DMS 273 (cell line): ENCODE results near the gene CBFA2T2.
"Not testable (repeated sequence)": the region's sequence is repeated elsewhere in the genome, so short reads cannot be mapped to it uniquely, and the experiment has no call there.

ENCODE experiments used
- DNase-seq: peaks from one replicate; lab custom pipeline; 2025; ENCODE audit not compliant: unreplicated experiment; lab: John Stamatoyannopoulos, UW

The CBFA2T2 gene

DNA sequence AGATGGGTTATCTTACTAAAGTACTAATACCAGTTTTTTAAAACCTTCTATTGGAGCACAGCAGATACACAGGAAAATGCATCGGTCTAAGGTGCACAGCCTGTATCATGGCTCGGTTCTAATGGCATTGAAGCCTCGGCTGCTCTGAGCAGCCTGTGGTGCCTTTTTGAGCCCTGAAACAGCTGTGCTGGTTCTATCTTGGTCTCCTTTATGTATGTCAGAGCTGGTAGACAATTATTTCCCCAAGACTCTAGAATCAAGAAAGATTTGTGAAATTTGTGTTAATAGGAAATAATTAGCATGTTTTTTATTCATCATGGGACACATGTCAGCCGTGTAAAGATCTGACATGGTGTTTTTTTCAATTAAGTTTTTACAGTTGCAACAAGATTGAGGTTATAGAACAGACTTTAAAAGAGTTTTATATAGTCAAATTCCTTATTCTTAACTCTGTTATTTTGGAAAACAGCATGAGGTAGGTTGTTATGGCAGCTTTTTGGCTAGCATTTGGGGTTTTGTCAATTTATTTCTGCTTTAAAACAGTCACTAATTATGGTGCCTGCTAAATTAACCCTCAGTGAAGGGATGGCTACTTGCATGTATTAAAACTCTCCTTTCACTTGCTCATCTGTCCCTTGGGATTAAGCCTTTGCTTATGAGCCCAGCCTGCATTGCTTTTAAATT lies 132.0 kb downstream of the CBFA2T2 start:
- DNase-seq: no peak

DNA sequence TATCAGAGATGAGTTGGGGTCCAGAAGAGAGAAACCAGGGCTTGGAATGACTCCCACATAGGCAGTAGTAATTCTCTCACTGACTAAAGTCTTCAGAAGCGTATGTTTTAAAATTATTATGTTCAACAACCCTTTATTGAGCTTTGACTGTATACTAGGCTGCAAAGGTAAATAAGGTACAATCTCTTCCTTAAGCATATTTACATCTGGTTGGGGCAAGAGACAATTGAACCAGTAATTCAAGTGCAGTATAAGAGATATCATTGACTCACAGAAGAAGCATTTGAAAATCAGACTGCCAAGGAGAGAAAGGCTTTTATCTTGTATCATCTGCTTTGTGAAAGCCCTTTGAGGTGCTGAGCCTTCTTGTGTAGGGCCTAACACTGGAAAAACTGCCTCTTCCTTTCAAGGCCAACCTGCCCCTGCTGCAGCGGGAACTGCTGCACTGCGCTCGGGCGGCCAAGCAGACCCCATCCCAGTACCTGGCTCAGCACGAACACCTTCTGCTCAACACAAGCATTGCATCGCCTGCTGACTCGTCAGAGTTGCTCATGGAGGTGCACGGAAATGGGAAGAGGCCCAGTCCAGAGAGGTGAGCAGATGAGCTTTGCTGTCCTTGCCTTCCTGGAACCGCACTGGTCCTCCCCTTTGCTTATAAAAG lies 132.9 kb downstream of the CBFA2T2 start:
- DNase-seq: no peak

DNA sequence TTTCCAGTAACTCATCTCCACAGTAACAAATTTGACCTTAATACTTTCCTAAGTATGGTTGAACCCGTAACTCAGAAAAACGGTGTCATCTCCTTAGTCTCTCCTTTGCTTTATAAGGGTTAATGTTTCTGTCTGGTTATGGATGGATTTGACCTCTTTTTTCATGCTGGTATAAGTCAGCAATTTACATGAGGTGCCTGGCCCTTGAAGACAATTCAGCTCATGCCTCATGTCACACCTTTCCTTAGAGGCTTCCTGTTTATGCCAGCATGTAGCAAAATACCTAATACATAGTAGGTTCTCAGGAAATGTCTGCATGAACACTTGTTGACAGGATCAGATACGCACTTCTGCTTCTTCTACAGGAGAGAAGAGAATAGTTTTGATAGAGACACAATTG lies 134.5 kb downstream of the CBFA2T2 start:
- no peak for DNase-seq

DNA sequence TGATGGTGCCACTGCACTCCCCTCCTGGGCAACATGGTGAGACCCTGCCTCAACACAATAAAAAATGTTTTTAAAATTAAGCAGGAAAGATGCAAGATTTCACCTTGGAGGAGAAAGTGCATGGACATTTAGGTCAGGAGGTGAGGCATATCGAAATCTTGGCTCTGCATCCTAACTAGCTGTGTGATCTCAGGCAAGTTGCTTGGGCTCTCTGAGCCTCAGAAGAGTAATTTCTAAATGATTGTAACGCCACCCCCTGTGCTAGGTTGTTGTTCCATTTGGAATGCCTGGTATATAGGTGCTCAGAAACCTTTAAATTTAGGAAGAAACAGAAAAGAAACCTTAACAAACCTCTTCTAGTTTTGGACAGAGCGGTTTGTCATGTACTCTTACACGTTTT lies 136.3 kb downstream of the CBFA2T2 start:
- DNase-seq: no peak

DNA sequence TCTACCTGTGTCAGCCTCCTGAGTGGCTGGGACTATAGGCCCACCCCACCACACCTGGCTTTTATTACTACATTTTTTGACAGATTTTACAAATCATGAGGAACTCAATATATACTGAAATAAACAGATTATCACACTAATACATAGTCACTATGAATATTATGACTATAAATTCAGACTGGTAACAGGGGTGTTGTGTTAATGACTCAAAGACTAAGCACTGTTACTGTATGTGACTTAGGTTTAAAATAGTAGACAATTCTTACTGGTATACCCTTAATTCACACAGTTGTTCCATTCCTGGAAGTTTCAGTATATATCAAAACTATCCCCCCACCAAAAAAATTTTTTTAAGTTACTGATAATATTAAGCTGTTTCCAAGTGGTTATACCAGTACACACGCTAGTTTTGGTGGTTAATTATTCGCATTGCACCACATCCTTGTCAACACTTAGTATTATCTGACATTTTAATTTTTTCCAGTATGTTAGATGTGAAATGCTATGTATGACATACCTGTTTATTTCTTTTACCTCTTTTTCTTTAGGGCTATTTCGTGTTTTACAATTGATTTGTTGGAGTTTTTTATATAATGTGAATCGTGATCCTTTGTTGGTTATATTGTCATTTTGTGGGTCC lies 137.8 kb downstream of the CBFA2T2 start:
- no peak for DNase-seq

DNA sequence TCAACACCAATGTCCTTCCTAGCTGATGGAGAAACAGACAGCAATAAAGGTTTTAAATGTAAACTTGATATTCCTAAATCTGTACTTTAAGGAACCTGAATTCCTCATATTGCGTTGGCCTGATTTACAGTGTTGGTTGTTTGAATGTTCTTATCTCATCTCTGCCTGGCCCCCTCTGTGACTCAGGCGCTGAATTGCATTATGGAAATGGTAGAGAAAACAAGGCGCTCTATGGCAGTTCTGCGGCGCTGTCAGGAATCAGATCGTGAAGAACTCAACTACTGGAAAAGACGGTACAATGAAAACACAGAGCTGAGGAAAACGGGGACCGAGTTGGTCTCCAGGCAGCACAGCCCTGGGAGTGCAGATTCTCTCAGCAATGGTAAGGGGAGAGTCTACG lies 139.6 kb downstream of the CBFA2T2 start:
- DNase-seq: no peak

DNA sequence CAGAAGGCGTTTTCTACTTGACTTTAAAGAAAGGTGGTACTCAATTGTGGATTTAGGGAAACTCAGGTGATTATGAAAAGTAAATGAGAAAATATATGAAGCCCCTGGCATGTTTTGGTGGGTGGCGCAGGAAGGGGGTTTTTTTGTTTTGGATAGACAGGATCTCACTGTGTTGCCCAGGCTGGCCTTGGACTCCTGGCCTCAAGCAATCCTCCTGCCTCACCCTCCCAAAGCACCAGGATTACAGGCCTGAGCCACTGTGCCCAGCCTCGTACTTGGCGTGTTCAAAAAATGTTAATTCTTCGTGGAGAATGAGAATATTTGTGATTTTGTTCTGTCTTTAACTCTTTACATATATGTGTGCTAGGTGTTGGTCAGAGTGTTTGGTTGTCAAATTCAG lies 140.1 kb downstream of the CBFA2T2 start:
- DNase-seq: no peak

DNA sequence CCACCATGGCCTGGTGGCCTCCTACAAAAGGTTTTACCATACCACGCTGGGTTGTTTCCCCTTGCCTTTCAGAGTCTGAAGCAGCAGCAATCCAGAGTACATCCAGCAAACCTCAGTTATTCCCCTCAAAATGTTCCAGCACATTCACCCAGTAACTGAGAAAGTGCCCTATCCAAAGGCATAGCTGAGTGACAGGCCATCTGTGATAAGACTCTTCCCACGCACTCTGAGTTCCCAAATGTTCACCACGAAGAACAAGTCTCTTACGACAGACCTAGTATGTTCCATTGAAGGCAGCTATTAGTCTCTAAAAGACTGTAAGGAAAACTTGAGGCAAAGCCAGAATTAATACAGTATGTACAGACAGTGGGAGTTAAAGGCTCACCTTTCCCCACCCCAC lies 140.6 kb downstream of the CBFA2T2 start:
- DNase-seq: no peak

DNA sequence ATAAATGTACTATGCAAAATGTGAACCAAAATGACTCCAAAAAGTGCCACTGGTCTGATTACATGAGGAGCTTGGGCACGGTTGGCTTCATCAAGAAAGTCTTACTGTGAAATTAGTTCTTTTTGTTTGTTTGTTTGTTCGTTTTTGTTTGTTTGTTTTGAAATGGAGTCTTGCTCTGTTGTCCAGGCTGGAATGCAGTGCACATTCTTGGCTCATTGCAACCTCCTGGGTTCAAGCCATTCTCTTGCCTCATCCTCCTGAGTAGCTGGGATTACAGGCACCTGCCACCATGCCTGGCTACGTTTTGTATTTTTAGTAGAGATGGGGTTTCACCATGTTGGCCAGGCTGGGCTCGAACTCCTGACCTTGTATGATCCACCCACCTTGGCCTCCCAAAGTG lies 142.0 kb downstream of the CBFA2T2 start:
- DNase-seq: not testable (repeated sequence)

DNA sequence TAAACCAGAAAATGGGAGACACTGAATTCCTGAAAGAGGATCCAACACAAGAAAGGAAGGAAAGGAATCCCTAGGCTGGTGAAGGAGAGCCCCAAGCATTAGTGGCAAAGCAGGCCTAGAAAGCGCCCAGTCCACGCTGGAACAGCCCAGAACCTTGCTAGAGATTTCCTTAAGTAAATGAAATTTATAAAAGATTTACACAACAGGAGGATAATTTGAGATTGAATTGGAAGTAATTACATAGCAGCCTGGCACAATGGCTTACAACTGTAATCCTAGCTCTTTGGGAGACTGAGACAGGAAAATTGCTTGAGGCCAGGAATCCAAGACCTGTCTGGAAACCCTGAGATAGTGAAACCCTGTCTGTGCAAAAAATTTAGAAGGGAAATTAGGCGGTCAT lies 145.4 kb downstream of the CBFA2T2 start:
- DNase-seq: no peak

DNA sequence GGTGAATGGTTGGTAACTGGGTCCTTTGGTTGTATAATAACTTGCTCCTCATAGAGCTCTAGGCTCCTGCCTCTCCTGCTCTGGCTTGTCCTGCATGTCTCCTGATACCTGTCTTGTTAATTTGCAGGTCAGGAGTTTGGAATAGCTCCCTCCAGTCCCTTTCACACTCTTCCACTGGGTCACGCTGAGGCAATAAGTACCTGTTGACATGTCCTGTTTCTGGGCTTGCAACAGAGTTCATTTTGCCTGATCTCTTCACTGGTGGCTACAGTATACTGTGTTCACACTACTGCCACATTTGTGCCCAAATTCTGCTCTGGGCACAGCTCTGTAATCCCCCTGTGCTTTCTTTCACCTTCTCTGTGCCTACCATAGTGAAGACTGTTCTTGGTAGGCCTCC lies 146.9 kb downstream of the CBFA2T2 start:
- no peak for DNase-seq

DNA sequence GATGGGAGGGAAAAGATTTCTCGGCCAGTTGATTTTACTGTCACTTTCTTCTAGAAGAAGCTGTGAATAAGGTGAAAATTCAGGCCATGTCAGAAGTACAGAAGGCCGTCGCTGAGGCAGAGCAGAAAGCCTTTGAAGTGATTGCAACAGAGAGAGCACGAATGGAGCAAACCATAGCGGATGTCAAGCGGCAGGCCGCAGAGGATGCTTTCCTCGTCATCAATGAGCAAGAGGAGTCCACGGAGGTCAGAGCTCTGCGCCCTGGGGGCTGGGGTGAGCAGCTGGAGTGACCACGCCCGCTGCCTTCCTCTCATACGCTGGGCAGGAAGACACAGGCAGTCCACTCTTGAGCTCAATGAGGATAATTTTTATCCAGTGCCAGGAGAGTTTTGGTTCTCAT lies 150.4 kb downstream of the CBFA2T2 start:
- DNase-seq: no peak

DNA sequence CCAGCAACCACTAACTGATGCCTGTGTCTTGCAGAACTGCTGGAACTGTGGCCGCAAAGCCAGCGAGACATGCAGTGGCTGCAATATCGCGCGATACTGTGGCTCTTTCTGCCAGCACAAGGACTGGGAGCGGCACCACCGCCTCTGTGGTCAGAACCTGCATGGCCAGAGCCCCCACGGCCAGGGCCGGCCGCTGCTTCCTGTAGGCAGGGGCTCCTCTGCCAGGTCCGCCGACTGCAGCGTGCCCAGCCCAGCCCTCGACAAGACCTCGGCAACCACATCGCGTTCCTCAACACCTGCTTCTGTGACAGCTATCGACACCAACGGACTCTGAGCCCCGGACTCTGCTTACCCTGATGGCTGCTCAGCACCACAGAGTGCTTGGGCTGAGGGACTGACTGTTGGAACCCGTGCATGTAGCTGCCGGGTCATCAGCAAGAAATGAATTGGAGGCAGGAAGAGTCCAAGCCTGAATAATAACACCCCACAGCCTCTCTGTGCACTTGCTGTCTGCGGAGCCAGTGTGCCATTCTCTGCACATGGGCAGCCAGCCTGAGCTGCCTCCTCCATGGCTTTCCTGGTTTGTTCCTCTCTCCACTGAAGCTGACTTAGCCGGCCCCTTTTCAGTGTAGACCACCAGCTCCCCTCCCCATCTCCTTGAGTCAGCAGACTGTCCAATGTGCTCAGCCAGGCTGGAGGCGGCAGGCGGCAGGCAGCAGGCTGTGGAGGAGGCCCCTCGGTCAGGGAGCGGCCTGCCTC lies 154.6 kb downstream of the CBFA2T2 start:
- no peak for DNase-seq

DNA sequence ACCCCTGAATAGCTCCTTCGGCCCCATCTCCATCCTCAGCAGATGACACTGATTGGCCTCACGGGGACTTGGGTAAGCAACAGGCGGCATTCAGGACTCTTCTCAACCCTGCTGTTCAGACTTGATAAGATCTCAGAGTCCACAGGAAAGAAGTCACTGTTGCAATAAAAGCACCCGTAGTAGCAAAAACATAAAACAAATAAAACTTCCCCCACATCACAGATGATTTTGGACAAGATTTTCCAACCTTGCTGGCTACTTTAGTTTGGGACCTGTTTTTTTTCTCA lies 155.1 kb downstream of the CBFA2T2 start:
- DNase-seq: no peak

DNA sequence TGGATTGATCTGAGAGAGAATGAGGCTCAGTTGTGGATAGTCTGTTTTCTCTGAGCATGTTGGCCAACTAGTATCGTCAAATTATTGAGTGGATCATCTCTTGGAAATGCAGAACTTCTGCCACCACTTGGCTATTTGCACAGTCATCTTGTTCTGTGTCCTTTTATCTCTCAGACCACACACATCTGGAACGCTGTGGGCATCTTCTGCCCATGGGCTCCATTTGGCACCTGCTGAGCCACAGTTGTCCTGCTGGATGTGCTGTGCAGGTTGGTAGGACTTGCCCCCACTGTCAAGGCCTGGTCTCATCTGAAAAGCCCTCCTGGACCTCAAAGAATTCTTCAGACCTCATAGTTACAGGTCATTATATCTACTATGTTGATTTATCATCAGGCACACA lies 155.5 kb downstream of the CBFA2T2 start:
- DNase-seq: no peak

DNA sequence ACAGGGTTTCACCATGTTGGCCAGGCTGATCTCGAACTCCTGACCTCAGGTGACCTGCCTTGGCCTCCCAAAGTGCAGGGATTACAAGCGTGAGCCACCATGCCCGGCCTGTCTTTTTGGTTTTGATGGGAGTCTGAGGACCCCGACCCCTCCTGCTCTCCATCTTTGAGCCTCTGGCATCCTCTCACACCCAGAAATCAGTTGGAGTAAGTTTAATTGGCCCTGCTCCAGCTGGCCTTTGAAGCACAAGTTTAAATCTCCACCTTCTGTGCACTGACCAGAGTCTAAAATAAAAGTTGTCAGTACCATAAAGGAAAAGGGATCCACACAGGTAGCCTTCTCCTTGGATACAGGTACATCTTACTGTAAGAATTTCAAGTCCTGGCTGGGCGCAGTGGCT lies 156.3 kb downstream of the CBFA2T2 start:
- peak; percentile 26 for DNase-seq

DNA sequence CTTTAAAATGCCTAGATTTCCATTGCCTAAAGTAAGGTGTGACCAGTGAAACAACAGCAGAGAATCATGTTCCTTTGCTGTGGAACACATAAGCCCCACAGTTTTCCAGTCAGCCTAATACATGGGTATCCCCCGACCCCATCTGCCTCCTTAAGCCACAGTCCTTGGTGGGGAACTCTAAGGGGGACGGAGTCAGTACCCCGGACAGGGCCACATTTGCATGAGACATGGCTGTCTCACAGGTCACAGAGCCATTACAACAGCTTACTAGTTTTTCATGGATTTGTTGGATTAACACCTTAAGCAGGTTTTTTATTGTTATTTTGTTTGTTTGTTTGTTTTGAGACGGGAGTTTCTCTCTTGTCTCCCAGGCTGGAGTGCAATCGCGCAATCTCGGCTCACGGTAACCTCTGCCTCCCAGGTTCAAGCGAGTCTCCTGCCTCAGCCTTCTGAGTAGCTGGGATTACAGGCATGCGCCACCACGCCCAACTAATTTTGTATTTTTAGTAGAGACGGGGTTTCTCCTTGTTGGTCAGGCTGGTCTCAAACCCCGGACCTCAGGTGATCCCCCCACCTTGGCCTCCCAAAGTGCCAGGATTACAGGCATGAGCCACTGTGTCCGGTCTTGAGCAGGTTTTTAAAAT lies 157.2 kb downstream of the CBFA2T2 start:
- DNase-seq: peak; percentile 24

DNA sequence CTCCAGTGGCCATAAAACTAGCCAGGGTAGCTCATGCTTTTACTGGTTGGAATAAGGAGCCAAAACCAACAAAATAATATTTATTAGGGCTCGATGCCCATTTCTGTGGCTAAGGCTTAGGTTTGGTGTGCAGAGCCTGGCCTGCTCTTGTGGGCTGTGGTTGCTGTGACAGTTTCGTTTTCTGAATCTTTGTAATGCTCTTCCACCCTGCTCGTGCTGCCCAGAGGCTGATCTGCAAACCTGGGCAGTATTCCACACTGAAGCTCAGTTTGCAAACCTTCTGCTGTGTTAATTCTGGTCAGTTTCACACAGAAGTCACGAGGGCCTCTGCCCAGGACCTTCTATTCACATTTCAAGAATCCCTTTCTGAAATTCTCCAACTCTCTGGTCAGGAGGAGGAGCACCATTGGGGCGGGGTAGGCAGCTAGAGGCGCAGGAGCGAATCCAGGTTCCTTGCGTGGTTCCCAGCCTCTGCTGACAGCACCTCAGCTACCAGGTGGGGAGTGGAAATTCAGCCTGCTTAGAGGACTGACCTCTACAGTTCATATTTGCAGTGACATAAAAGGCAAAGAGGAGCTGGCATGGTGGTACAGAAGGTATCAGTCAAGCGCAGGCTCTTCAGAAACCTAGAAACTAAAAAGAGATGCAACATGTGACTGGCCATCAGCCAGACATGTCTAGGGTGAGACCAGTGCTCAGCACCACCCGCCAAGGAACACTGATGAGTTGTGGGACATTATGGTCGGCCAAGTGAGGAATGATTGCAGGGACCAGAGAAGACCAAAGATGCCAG lies 157.9 kb downstream of the CBFA2T2 start:
- DNase-seq: peak; percentile 70

DNA sequence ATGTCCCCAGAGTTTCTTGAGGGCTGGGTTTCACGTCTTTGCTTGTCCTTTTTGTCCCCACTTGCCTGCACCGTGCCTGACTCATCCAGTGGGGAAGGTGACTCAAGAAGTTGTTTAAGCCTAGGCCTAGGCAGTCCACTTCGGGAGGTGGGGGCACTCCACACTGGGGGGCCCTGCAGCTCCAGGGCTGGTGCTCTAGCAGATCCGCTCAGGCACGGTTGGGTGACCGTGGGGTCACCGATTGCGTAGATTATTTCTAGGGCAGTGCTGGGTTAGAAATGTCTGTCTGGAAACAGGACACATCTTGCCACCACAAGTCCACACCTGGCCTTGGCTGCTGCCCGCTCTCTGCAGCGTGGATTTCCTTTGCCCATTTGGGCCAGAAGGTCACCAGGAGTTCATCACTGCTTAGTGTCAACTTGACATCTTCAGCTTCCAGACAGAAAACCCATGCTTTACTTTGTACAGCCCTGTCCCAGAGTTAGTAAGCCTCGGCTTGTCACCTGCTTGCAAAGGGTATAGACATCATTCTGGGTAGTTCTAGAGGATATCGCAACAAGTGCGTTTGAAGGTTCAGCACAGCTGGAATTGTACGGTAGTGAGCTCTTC lies 158.6 kb downstream of the CBFA2T2 start:
- peak; percentile 74 for DNase-seq

DNA sequence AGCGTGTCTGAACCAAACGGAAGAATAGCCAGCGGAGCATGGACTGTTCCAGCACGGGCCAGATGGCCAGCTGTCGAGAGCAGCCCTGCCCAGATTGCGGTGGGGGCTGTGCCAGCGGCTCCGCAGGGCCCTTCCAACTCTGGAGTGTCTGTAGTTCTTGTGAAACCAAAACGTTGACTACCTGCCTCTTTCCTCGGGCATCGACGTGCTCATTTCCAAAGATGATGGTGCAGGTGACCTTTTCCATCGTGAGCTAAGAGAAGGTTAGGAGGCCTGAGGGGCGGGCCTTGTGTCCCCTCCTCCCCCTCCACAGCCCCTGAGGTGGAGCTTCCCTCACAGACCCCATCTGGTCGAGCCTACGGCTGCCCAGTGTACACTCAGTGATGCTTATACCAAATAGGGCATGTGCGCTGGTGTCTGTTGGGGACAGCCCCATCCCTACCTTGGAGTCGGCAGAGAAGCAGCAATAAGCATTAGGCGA lies 159.3 kb downstream of the CBFA2T2 start:
- peak; percentile 92 for DNase-seq
